ENCODE measurements around the gene GNPTG. TPM values are rescaled to one million over a fixed set of nuclear protein-coding genes. Genes with fewer than 3 reads are reported as not detected.

The GNPTG gene
- total and polyA plus RNA-seq, 2 donors, result 27.8 to 61.3 TPM

- peaks cover 8 to 19% of the 10 kb centered on the region in 2 donors for H3K4me1 ChIP-seq (ENCODE audit: control insufficient read depth in 2 of 2, insufficient read depth in 2 of 2, low read length in 2 of 2)
- no peaks in the 10 kb centered on the region for H3K36me3 ChIP-seq (ENCODE audit: control insufficient read depth in 2 of 2, insufficient read depth in 2 of 2, low read length in 1 of 2)
- WGBS, result 36% methylated on average over 16 of the region's 16 CpGs
- no peak overlapping the region for H3K27ac ChIP-seq (ENCODE audit: low read depth in 1 of 2, low read length in 1 of 2)
- H3K4me3 ChIP-seq (ENCODE audit: low read length in 2 of 2), result no peak overlapping the region
- H3K9me3 ChIP-seq (ENCODE audit: control insufficient read depth in 2 of 2, insufficient read depth in 1 of 2, low read length in 1 of 2), result peaks cover 4 to 55% of the 10 kb centered on the region in 2 donors
- no peak for DNase-seq (ENCODE audit: low read depth in 6 of 9, low spot score in 9 of 9)
- peaks cover 61 to 79% of the 10 kb centered on the region in 2 donors for H3K27me3 ChIP-seq (ENCODE audit: control insufficient read depth in 2 of 2, insufficient read depth in 1 of 2, low read length in 1 of 2)
These were observed 16.3 kb upstream of the GNPTG start for GRCh38 chr16:1335211-1335971.

GRCh38 chr16:1335996-1336395 lies 15.7 kb upstream of the GNPTG start:
- H3K27me3 ChIP-seq (ENCODE audit: control insufficient read depth in 2 of 2, insufficient read depth in 1 of 2, low read length in 1 of 2), result peaks cover 57 to 73% of the 10 kb centered on the region in 2 donors
- peak in 1 of 9 donors; percentile 33 for DNase-seq (ENCODE audit: low read depth in 6 of 9, low spot score in 9 of 9)

GRCh38 chr16:1336619-1337018 lies 15.1 kb upstream of the GNPTG start:
- no peak for DNase-seq (ENCODE audit: low read depth in 6 of 9, low spot score in 9 of 9)
- peaks cover 6 to 15% of the 10 kb centered on the region in 2 donors for H3K4me1 ChIP-seq (ENCODE audit: control insufficient read depth in 2 of 2, insufficient read depth in 2 of 2, low read length in 2 of 2)
- peaks cover 1 to 51% of the 10 kb centered on the region in 2 donors for H3K9me3 ChIP-seq (ENCODE audit: control insufficient read depth in 2 of 2, insufficient read depth in 1 of 2, low read length in 1 of 2)
- 85% methylated on average over 15 of the region's 15 CpGs for WGBS
- no peak overlapping the region for H3K4me3 ChIP-seq (ENCODE audit: low read length in 2 of 2)
- H3K27me3 ChIP-seq (ENCODE audit: control insufficient read depth in 2 of 2, insufficient read depth in 1 of 2, low read length in 1 of 2), result peaks cover 51 to 67% of the 10 kb centered on the region in 2 donors
- no peak overlapping the region for H3K27ac ChIP-seq (ENCODE audit: low read depth in 1 of 2, low read length in 1 of 2)
- H3K36me3 ChIP-seq (ENCODE audit: control insufficient read depth in 2 of 2, insufficient read depth in 2 of 2, low read length in 1 of 2), result no peaks in the 10 kb centered on the region

More at GRCh38 chr16:1335996-1336395, 15.7 kb upstream of the GNPTG start:
- Histone ChIP-seq H3K4me1 (ENCODE audit: control insufficient read depth in 2 of 2, insufficient read depth in 2 of 2, low read length in 2 of 2) (peaks cover 8 to 19% of the 10 kb centered on the region in 2 donors), H3K4me3 (ENCODE audit: low read length in 2 of 2) (no peak overlapping the region), H3K36me3 (ENCODE audit: control insufficient read depth in 2 of 2, insufficient read depth in 2 of 2, low read length in 1 of 2) (no peaks in the 10 kb centered on the region), H3K9me3 (ENCODE audit: control insufficient read depth in 2 of 2, insufficient read depth in 1 of 2, low read length in 1 of 2) (peaks cover 1 to 56% of the 10 kb centered on the region in 2 donors), H3K27ac (ENCODE audit: low read depth in 1 of 2, low read length in 1 of 2) (no peak overlapping the region)
- WGBS, result 9% methylated on average over 12 of the region's 12 CpGs

- H3K4me3 ChIP-seq (ENCODE audit: low read length in 2 of 2), result no peak overlapping the region
- H3K9me3 ChIP-seq (ENCODE audit: control insufficient read depth in 2 of 2, insufficient read depth in 1 of 2, low read length in 1 of 2), result peaks cover 1 to 43% of the 10 kb centered on the region in 2 donors
- no peak for DNase-seq (ENCODE audit: low read depth in 6 of 9, low spot score in 9 of 9)
- peaks cover 42 to 58% of the 10 kb centered on the region in 2 donors for H3K27me3 ChIP-seq (ENCODE audit: control insufficient read depth in 2 of 2, insufficient read depth in 1 of 2, low read length in 1 of 2)
- no peak overlapping the region for H3K27ac ChIP-seq (ENCODE audit: low read depth in 1 of 2, low read length in 1 of 2)
- WGBS, result 75% methylated on average over 9 of the region's 9 CpGs
- no peaks in the 10 kb centered on the region for H3K36me3 ChIP-seq (ENCODE audit: control insufficient read depth in 2 of 2, insufficient read depth in 2 of 2, low read length in 1 of 2)
- peaks cover 10 to 16% of the 10 kb centered on the region in 2 donors for H3K4me1 ChIP-seq (ENCODE audit: control insufficient read depth in 2 of 2, insufficient read depth in 2 of 2, low read length in 2 of 2)
These were observed 14.2 kb upstream of the GNPTG start for GRCh38 chr16:1337486-1337885.

- no peak for DNase-seq (ENCODE audit: low read depth in 6 of 9, low spot score in 9 of 9)
- H3K36me3 ChIP-seq (ENCODE audit: control insufficient read depth in 2 of 2, insufficient read depth in 2 of 2, low read length in 1 of 2), result no peaks in the 10 kb centered on the region
- H3K4me3 ChIP-seq (ENCODE audit: low read length in 2 of 2), result no peak overlapping the region
- peaks cover 13 to 23% of the 10 kb centered on the region in 2 donors for H3K4me1 ChIP-seq (ENCODE audit: control insufficient read depth in 2 of 2, insufficient read depth in 2 of 2, low read length in 2 of 2)
- whole genome bisulfite sequencing, result 65% methylated on average over 30 of the region's 30 CpGs
- no peak overlapping the region for H3K27ac ChIP-seq (ENCODE audit: low read depth in 1 of 2, low read length in 1 of 2)
- peaks cover 1 to 36% of the 10 kb centered on the region in 2 donors for H3K9me3 ChIP-seq (ENCODE audit: control insufficient read depth in 2 of 2, insufficient read depth in 1 of 2, low read length in 1 of 2)
- peaks cover 35 to 51% of the 10 kb centered on the region in 2 donors for H3K27me3 ChIP-seq (ENCODE audit: control insufficient read depth in 2 of 2, insufficient read depth in 1 of 2, low read length in 1 of 2)
These were observed 13.5 kb upstream of the GNPTG start for GRCh38 chr16:1338119-1338730.

- Histone ChIP-seq H3K36me3 (ENCODE audit: control insufficient read depth in 2 of 2, insufficient read depth in 2 of 2, low read length in 1 of 2) (no peaks in the 10 kb centered on the region), H3K4me3 (ENCODE audit: low read length in 2 of 2) (no peak overlapping the region), H3K27me3 (ENCODE audit: control insufficient read depth in 2 of 2, insufficient read depth in 1 of 2, low read length in 1 of 2) (peaks cover 27 to 45% of the 10 kb centered on the region in 2 donors), H3K9me3 (ENCODE audit: control insufficient read depth in 2 of 2, insufficient read depth in 1 of 2, low read length in 1 of 2) (peaks cover 1 to 36% of the 10 kb centered on the region in 2 donors), H3K27ac (ENCODE audit: low read depth in 1 of 2, low read length in 1 of 2) (no peak overlapping the region), H3K4me1 (ENCODE audit: control insufficient read depth in 2 of 2, insufficient read depth in 2 of 2, low read length in 2 of 2) (peaks cover 10 to 29% of the 10 kb centered on the region in 2 donors)
- WGBS, result 82% methylated on average over 31 of the region's 31 CpGs
- no peak for DNase-seq (ENCODE audit: low read depth in 6 of 9, low spot score in 9 of 9)
These were observed 12.7 kb upstream of the GNPTG start for GRCh38 chr16:1338855-1339675.

GRCh38 chr16:1340730-1341494 lies 10.8 kb upstream of the GNPTG start:
- peaks cover 9 to 28% of the 10 kb centered on the region in 2 donors for H3K27me3 ChIP-seq (ENCODE audit: control insufficient read depth in 2 of 2, insufficient read depth in 1 of 2, low read length in 1 of 2)
- no peak for DNase-seq (ENCODE audit: low read depth in 6 of 9, low spot score in 9 of 9)

More at GRCh38 chr16:1340730-1341494, 10.8 kb upstream of the GNPTG start:
- Histone ChIP-seq H3K36me3 (ENCODE audit: control insufficient read depth in 2 of 2, insufficient read depth in 2 of 2, low read length in 1 of 2) (no peaks in the 10 kb centered on the region), H3K4me1 (ENCODE audit: control insufficient read depth in 2 of 2, insufficient read depth in 2 of 2, low read length in 2 of 2) (peaks cover 10 to 24% of the 10 kb centered on the region in 2 donors), H3K4me3 (ENCODE audit: low read length in 2 of 2) (no peak overlapping the region), H3K9me3 (ENCODE audit: control insufficient read depth in 2 of 2, insufficient read depth in 1 of 2, low read length in 1 of 2) (peaks cover 0 to 35% of the 10 kb centered on the region in 2 donors), H3K27ac (ENCODE audit: low read depth in 1 of 2, low read length in 1 of 2) (no peak overlapping the region)
- WGBS, result 93% methylated on average over 36 of the region's 36 CpGs
